Measurements from ENCODE around the gene PALM2AKAP2. TPM values are rescaled to one million over a fixed set of nuclear protein-coding genes. Genes with fewer than 3 reads are reported as not detected.
"Not testable (repeated sequence)": the region's sequence is repeated elsewhere in the genome, so short reads cannot be mapped to it uniquely, and the experiment has no call there.

The PALM2AKAP2 gene
- total RNA-seq, 4 donors from 2014 or later: 1.2 to 3.6 (median 2.6) TPM

DNA sequence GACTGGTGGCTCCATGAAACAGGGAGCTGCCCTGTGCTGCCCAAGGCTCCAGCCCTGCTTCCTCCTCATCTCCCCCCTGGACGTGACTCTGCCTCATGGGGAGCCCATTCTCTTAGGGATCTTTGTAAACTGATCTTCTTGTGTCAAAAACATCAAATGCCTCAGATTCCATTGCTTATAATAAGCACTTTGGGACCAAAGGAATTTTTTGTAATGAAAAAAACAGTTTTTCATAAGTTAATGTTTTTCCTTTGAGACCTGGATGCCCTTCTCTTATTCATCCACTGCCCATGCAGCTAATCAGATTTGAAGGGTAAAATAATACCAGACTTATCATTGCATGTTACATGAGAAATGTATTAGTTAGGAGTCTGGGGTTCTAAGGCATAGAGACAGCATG lies 41.7 kb downstream of the PALM2AKAP2 start:
- no peak for DNase-seq (ENCODE audit: low spot score in 2 of 2)
- H3K4me3 ChIP-seq (ENCODE audit: low read depth, poor library complexity, severe bottlenecking): no peak overlapping the region
- no peak for TF ChIP-seq POLR2A (IDR thresholded peaks at IDR 0.05)
- TF ChIP-seq, protein P1, sequence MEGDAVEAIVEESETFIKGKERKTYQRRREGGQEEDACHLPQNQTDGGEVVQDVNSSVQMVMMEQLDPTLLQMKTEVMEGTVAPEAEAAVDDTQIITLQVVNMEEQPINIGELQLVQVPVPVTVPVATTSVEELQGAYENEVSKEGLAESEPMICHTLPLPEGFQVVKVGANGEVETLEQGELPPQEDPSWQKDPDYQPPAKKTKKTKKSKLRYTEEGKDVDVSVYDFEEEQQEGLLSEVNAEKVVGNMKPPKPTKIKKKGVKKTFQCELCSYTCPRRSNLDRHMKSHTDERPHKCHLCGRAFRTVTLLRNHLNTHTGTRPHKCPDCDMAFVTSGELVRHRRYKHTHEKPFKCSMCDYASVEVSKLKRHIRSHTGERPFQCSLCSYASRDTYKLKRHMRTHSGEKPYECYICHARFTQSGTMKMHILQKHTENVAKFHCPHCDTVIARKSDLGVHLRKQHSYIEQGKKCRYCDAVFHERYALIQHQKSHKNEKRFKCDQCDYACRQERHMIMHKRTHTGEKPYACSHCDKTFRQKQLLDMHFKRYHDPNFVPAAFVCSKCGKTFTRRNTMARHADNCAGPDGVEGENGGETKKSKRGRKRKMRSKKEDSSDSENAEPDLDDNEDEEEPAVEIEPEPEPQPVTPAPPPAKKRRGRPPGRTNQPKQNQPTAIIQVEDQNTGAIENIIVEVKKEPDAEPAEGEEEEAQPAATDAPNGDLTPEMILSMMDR (IDR thresholded peaks at IDR 0.05): no peak
- intact Hi-C loops (cut with DNase I; ENCODE audit: low total_unique reads): no loop called here
- 89 to 93% methylated on average over 1 of the region's 1 CpG for WGBS, 2 donors

DNA sequence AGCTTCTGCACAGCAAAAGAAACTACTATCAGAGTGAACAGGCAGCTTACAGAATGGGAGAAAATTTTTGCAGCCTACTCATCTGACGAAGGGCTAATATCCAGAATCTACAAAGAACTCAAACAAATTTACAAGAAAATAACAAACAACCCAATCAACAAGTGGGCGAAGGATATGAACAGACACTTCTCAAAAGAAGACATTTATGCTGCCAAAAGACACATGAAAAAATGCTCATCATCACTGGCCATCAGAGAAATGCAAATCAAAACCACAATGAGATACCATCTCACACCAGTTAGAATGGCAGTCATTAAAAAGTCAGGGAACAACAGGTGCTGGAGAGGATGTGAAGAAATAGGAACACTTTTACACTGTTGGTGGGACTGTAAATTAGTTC lies 45.4 kb downstream of the PALM2AKAP2 start:
- DNase-seq (ENCODE audit: low spot score in 2 of 2); intact Hi-C loops (cut with DNase I; ENCODE audit: low total_unique reads); H3K4me3 ChIP-seq (ENCODE audit: low read depth, poor library complexity, severe bottlenecking): not testable (repeated sequence)
- WGBS, 2 donors: 62 to 93% methylated on average over 2 of the region's 2 CpGs

DNA sequence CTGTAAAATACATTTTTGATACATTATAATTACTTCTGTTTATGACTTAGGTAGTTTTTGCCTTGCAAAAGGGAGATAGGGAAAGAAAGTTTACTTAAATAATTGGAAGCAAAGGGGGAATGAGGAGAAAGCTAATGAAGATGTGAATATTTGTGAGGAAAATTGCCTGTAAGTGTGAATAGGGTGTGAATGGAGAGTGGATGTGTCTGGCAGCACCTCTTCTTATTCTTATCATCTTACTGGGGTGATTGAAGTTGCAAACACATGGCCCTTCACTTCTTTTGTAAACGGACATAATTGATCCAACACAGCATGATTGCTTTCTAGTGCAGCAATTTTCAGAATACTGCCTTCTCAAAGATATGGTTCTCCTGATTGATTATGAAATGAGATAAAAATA lies 46.6 kb downstream of the PALM2AKAP2 start:
- no peak overlapping the region for H3K4me3 ChIP-seq (ENCODE audit: low read depth, poor library complexity, severe bottlenecking)
- DNase-seq (ENCODE audit: low spot score in 2 of 2): no peak
- TF ChIP-seq POLR2A (IDR thresholded peaks at IDR 0.05): no peak
- TF ChIP-seq, protein P1 (IDR thresholded peaks at IDR 0.05): no peak
- 82 to 83% methylated on average over 1 of the region's 1 CpG for WGBS, 2 donors
- intact Hi-C loops (cut with DNase I; ENCODE audit: low total_unique reads): no loop called here

DNA sequence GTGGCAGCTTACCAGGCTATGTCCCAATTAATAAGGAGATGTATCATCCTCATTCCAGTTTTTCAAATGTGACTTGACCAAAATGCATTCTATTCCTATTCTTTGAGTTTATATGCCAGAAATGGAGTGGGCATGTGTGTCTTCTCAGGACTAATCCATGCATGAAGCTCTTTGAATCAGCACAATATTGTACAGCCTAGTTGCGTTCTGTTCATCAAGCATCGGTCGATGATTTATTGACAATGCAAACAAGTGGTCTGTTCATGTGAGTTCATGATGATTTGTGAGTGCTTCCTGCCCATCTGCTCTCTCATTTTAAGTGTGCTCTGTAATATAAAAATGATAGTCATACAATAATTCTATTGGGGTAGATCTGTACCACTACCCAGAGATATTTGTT lies 48.3 kb downstream of the PALM2AKAP2 start:
- intact Hi-C loops (cut with DNase I; ENCODE audit: low total_unique reads): no loop called here
- TF ChIP-seq, protein P1 (IDR thresholded peaks at IDR 0.05): no peak
- no peak for TF ChIP-seq POLR2A (IDR thresholded peaks at IDR 0.05)
- WGBS, 2 donors: 91 to 93% methylated on average over 3 of the region's 3 CpGs
- no peak overlapping the region for H3K4me3 ChIP-seq (ENCODE audit: low read depth, poor library complexity, severe bottlenecking)
- no peak for DNase-seq (ENCODE audit: low spot score in 2 of 2)

Data from lower leg skin (tissue), 4 donors.